A673 (cell line): ENCODE measurements around the gene PRIMA1. TPM values are rescaled to one million over a fixed set of nuclear protein-coding genes. Genes with fewer than 3 reads are reported as not detected.
A peak's percentile ranks its signal among the peaks of the same experiment; 100 is the strongest.

Source experiments
- Bru-seq: library from RNA; stranded (reverse); fragments of 400-500 nt; gene quantifications from one replicate; lab custom pipeline; 2021; lab: Mats Ljungman, UMichigan
- BruChase-seq, 2 experiments: library from RNA; stranded (reverse); fragments of 400-500 nt; gene quantifications; one replicate each; lab custom pipeline; 2021; lab: Mats Ljungman, UMichigan
- BruUV-seq: library from RNA; stranded (reverse); fragments of 400-500 nt; replicated peaks from 2 replicates; lab custom pipeline; 2021; lab: Mats Ljungman, UMichigan
- CTCF ChIA-PET: fragments of 300-600 bp; sonication (Branson Sonifier 250); formaldehyde crosslinking; loops from one replicate; lab custom pipeline; 2022; ENCODE audit warnings: antibody characterized with exemption; lab: Charles Lee
- POLR2A ChIA-PET: fragments of 300-600 bp; sonication (Branson Sonifier 250); formaldehyde crosslinking; loops from one replicate; lab custom pipeline; 2022; ENCODE audit warnings: antibody characterized with exemption; ENCODE audit not compliant: low non-redundant PET; lab: Charles Lee
- DNase-seq: peaks from one replicate; pipeline ENCODE4 v3.0.0-alpha.2; 2015; ENCODE audit warnings: low spot score
- H3K27ac ChIP-seq: fragments of 200-600 bp; sonication (generic); 2 replicates; pipeline ENCODE4 v1.5.1; 2016; ENCODE audit warnings: mixed run types, low read depth, mild to moderate bottlenecking, mixed read lengths, antibody characterized with exemption, low read length; ENCODE audit not compliant: poor library complexity, severe bottlenecking
- H3K27me3 ChIP-seq: fragments of 200-600 bp; sonication (generic); replicated peaks from 2 replicates; pipeline ENCODE4 v1.6.1; 2017; ENCODE audit warnings: mixed run types, low read depth, mild to moderate bottlenecking, mixed read lengths, antibody characterized with exemption, low read length; ENCODE audit not compliant: insufficient read depth, poor library complexity
- H3K36me3 ChIP-seq: fragments of 200-600 bp; sonication (generic); 2 replicates; pipeline ENCODE4 v1.6.1; 2016; ENCODE audit warnings: mixed run types, mild to moderate bottlenecking, mixed read lengths, antibody characterized with exemption, low read length; ENCODE audit not compliant: insufficient read depth, poor library complexity, severe bottlenecking
- H3K4me1 ChIP-seq: fragments of 200-600 bp; sonication (generic); 2 replicates; pipeline ENCODE4 v1.6.1; 2017; ENCODE audit warnings: mixed run types, mild to moderate bottlenecking, mixed read lengths, antibody characterized with exemption, low read length; ENCODE audit not compliant: insufficient read depth, poor library complexity, severe bottlenecking
- H3K4me3 ChIP-seq: fragments of 200-600 bp; sonication (generic); 2 replicates; pipeline ENCODE4 v1.5.1; 2016; ENCODE audit warnings: low read depth, mixed run types, mild to moderate bottlenecking, mixed read lengths, low read length; ENCODE audit not compliant: poor library complexity, severe bottlenecking
- H3K9me3 ChIP-seq: fragments of 200-600 bp; sonication (generic); 2 replicates; pipeline ENCODE4 v1.6.1; 2016; ENCODE audit warnings: mixed run types, low read depth, mild to moderate bottlenecking, mixed read lengths, antibody characterized with exemption, low read length; ENCODE audit not compliant: poor library complexity, severe bottlenecking
- EZH2 ChIP-seq: fragments of 200-600 bp; sonication (generic); IDR thresholded peaks from 2 replicates; pipeline ENCODE4 v1.6.1; 2017; ENCODE audit warnings: borderline replicate concordance, low read depth, mild to moderate bottlenecking, mixed read lengths, antibody characterized with exemption, low read length; ENCODE audit not compliant: poor library complexity, severe bottlenecking
- intact Hi-C: fragments of 100-400 bp; cut with micrococcal nuclease; formaldehyde crosslinking; loops from one replicate; pipeline ENCODE4 v1.10.0; 2022; ENCODE audit not compliant: unreplicated experiment
- long read RNA-seq: library from polyadenylated mRNA; stranded (forward); transcript quantifications from one replicate; pipeline ENCODE4 v2.0.0, GENCODE V29; 2022
- total RNA-seq: library from RNA; stranded (reverse); gene quantifications from 2 replicates; pipeline ENCODE4 v1.2.3, GENCODE V29; 2021
- TF ChIP-seq, protein P1 (sequence below): fragments of 300-800, 200-600 bp; sonication (generic); conservative IDR thresholded peaks from 2 replicates; pipeline ENCODE4 v1.5.1; 2017; ENCODE audit warnings: low read depth, mild to moderate bottlenecking, antibody characterized with exemption, low read length, moderate library complexity, mixed read lengths

Gene PRIMA1, protein sequence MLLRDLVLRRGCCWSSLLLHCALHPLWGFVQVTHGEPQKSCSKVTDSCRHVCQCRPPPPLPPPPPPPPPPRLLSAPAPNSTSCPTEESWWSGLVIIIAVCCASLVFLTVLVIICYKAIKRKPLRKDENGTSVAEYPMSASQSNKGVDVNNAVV
- 0.09 and 0.20 TPM in 2 replicates for total RNA-seq
- Bru-seq, nascent RNA: percentile 6 among the genes with signal in this experiment
- percentile 4 among the genes with signal in this experiment for BruChase-seq, experiment 1, labeled RNA remaining after a 2-hour chase
- BruChase-seq, experiment 2, labeled RNA remaining after a 6-hour chase: percentile 7 among the genes with signal in this experiment
- long read RNA-seq, partial matches to known transcripts: 0 of 1 reads
- long read RNA-seq, other reads (novel, unspliced or antisense): 1 of 1 reads

DNA sequence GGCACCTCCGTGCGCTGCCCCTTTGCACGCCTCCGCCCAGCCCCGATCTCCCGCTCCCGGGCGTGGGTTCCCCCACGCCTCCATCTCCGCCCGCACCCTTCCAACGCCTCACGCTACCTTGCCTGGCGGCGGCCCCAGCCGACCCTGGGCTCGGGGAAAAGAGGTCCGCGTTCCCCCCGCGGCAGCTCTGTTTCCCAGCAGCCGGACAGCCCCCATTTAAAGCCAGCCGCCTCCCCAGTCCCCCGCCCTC is at the start of gene PRIMA1:
TSS of gene PRIMA1 (minus strand) at position 193 of the 250 bp plus-strand sequence. CDS start 767 bp downstream, outside the sequence.
- TF ChIP-seq, protein P1, sequence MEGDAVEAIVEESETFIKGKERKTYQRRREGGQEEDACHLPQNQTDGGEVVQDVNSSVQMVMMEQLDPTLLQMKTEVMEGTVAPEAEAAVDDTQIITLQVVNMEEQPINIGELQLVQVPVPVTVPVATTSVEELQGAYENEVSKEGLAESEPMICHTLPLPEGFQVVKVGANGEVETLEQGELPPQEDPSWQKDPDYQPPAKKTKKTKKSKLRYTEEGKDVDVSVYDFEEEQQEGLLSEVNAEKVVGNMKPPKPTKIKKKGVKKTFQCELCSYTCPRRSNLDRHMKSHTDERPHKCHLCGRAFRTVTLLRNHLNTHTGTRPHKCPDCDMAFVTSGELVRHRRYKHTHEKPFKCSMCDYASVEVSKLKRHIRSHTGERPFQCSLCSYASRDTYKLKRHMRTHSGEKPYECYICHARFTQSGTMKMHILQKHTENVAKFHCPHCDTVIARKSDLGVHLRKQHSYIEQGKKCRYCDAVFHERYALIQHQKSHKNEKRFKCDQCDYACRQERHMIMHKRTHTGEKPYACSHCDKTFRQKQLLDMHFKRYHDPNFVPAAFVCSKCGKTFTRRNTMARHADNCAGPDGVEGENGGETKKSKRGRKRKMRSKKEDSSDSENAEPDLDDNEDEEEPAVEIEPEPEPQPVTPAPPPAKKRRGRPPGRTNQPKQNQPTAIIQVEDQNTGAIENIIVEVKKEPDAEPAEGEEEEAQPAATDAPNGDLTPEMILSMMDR: no peak
- TF ChIP-seq EZH2: no peak
- peak within 1 kb of the TSS; percentile 40 for H3K4me3 ChIP-seq
- intact Hi-C loops: no loop called here
- H3K36me3 ChIP-seq: no peaks in the 10 kb centered on the region
- no peak for DNase-seq
- H3K4me1 ChIP-seq: no peaks in the 10 kb centered on the region
- ChIA-PET CTCF (no interaction called here), POLR2A (no interaction called here)
- peaks cover 36% of the 10 kb centered on the region for H3K27me3 ChIP-seq
- H3K27ac ChIP-seq: no peak within 1 kb of the TSS
- BruUV-seq: no TSS peak
- H3K9me3 ChIP-seq: no peaks in the 10 kb centered on the region

DNA sequence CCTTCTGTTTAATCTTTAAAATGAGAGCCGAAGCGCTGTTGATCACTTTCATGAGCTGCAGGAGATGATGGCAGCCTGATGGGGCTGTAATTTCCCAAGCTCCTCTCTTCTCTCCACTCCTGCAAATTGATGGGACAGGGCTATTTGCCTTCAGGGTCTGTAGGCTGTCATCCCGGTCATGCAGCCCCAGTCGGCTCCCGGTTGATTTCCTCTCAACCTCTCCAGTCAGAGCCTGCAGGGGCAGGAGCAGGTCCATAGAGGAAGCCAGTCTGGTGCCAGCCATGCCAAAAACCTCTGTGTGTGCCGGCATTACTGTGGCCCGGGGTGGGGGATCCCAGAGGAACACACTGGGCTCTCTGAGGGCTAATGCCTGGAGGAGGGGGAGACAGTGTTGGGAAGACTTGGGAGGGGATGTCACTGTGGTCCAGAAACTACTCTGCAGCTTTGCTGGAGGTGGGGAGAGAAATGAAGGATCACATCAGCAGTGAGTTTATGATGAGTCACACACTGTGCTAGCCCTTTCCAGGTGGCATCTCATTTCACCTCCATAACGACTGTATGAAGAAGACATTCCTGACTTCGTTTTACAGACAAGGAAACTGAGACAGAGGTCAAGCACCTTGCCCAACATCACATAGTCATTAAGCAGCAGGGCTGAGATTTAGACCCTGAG is 46.5 kb upstream of the PRIMA1 start:
- intact Hi-C loops: no loop called here
- H3K9me3 ChIP-seq: no peaks in the 10 kb centered on the region
- peaks cover 9% of the 10 kb centered on the region for H3K27me3 ChIP-seq
- TF ChIP-seq, protein P1: no peak
- no peak for TF ChIP-seq EZH2
- no peak for DNase-seq
- ChIA-PET CTCF (no interaction called here), POLR2A (no interaction called here)
- H3K27ac ChIP-seq: no peak overlapping the region
- H3K36me3 ChIP-seq: no peaks in the 10 kb centered on the region
- H3K4me1 ChIP-seq: no peaks in the 10 kb centered on the region
- BruUV-seq: no TSS peak
- no peak overlapping the region for H3K4me3 ChIP-seq

DNA sequence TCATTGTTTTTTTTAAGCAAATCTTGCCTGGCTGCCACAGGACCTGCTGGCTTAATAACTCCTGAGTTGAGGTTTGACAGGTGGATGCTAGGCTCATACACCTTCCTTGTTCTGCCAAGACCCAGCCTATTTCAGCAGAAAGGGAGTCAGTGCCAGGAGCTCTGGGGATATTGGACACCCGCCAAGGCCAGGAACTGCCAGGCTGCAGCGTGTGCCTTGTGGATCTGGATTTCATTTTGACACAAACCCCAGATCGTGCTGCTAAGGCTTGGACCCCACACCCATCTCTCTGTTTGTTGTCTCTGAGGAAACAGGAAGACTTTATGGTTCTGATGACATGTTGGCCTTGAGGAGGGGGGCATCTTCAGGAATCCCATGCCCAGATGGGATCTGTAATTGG is 44.4 kb upstream of the PRIMA1 start:
- TF ChIP-seq EZH2: no peak
- TF ChIP-seq, protein P1: no peak
- Histone ChIP-seq H3K27ac (no peak overlapping the region), H3K9me3 (no peaks in the 10 kb centered on the region), H3K4me1 (no peaks in the 10 kb centered on the region), H3K36me3 (no peaks in the 10 kb centered on the region), H3K4me3 (no peak overlapping the region), H3K27me3 (no peaks in the 10 kb centered on the region)
- POLR2A ChIA-PET: no interaction called here
- CTCF ChIA-PET: interaction anchor here (1.0 kb wide), 1 partner anchor 8 kb away, joined by 3 read pairs; no protein-coding TSS in a partner anchor
- DNase-seq: peak; percentile 14
- no TSS peak for BruUV-seq
- intact Hi-C loops: no loop called here
